ENCODE results near the gene CACNA1S. TPM values are rescaled to one million over a fixed set of nuclear protein-coding genes. Genes with fewer than 3 reads are reported as not detected.
A peak's percentile ranks its signal among the peaks of the same experiment; 100 is the strongest.

The CACNA1S gene
- total RNA-seq, 1 experiment from 2014 or later: not detected

DNA sequence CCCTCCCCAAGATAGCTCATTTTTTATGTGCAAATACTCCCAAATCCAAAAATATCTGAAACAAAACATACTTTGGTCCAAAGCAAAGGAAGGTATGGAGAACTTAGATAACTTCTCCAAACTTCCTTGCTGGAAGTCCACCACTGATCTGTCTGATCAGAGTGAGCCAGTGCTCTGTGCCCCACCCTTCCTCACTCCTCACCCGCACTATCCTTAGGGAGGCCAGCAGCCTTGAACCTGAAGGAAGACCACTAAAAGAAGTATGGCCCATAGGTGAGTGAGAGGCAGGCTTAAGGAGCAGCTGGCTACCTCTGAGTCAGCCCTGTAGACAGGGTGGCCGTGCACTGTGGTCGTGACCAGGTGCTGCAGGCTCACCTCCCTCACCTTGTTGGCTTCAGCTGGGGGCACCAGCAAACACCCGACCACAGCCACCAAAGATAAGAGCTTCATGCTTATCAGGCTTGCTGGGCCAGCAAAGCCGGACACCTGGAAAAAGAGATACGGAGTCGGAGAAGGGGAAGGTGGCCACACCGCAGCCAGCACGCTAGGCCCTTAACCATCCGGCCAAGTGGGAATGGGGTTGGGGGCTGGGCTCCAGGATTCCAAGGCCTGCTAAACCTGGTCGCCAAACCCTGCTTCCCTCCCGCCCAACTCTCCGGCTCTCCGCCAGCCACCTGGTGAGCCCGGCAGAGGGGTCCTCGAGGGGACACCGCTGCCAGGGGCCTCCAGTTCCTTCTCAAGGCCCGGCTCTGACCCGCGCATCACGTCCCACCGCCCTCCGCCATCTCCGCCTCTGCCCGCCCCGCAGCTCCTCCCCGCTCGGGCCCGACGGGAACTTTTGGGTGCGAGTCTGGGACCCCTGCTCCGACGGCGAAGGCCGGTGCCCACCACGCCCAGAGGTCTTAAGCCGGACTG, 41.5 kb upstream of the CACNA1S start:
- intact Hi-C loops (cut with micrococcal nuclease; ENCODE audit: unreplicated experiment): no loop called here
- no peaks in the 10 kb centered on the region for H3K27me3 ChIP-seq (replicated peaks; ENCODE audit: insufficient read depth, low read depth, low read length, poor library complexity)
- TF ChIP-seq, protein P1, sequence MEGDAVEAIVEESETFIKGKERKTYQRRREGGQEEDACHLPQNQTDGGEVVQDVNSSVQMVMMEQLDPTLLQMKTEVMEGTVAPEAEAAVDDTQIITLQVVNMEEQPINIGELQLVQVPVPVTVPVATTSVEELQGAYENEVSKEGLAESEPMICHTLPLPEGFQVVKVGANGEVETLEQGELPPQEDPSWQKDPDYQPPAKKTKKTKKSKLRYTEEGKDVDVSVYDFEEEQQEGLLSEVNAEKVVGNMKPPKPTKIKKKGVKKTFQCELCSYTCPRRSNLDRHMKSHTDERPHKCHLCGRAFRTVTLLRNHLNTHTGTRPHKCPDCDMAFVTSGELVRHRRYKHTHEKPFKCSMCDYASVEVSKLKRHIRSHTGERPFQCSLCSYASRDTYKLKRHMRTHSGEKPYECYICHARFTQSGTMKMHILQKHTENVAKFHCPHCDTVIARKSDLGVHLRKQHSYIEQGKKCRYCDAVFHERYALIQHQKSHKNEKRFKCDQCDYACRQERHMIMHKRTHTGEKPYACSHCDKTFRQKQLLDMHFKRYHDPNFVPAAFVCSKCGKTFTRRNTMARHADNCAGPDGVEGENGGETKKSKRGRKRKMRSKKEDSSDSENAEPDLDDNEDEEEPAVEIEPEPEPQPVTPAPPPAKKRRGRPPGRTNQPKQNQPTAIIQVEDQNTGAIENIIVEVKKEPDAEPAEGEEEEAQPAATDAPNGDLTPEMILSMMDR (conservative IDR thresholded peaks at IDR 0.05; ENCODE audit: low read depth, low read length): no peak
- TF ChIP-seq EZH2 (IDR thresholded peaks at IDR 0.05; ENCODE audit: borderline replicate concordance, low read depth, low read length, poor library complexity, severe bottlenecking): no peak
- peak overlapping the region; percentile 85 for H3K4me3 ChIP-seq (ENCODE audit: low read depth, low read length, poor library complexity, severe bottlenecking)
- ChIA-PET POLR2A (ENCODE audit: low non-redundant PET) (no interaction called here), CTCF (interaction anchor here (0.6 kb wide), 1 partner anchor 139 kb away, joined by 4 read pairs; no protein-coding TSS in a partner anchor)
- peak overlapping the region; percentile 68 for H3K27ac ChIP-seq (ENCODE audit: low read depth, low read length, poor library complexity, severe bottlenecking)
- H3K9me3 ChIP-seq (ENCODE audit: low read depth, low read length, poor library complexity, severe bottlenecking): no peaks in the 10 kb centered on the region
- H3K4me1 ChIP-seq (ENCODE audit: insufficient read depth, low read length, poor library complexity, severe bottlenecking): peaks cover 10% of the 10 kb centered on the region
- no peak for DNase-seq (ENCODE audit: low spot score)
- BruUV-seq (replicated peaks): TSS peak; percentile 27
- H3K36me3 ChIP-seq (ENCODE audit: insufficient read depth, low read length, poor library complexity, severe bottlenecking): peaks cover 35% of the 10 kb centered on the region

DNA sequence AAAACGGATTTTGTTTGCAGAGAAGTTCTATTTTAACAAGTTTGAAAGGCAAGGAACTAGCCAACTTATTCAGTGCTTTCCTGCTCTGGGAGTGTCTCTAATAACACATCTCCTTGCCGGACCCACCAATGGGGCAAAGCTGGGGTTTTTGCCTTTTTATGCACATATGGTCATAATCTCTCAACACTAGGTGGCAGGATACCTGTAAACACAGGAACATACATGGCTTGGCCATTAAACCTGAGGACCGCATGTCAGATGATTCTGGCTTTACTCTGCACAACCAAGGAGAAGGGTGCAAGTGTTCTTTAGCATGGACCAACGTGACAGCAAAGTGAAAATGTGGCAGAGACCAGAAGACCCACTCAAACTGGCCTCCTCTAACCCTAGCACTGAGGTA, 37.2 kb upstream of the CACNA1S start:
- no TSS peak for BruUV-seq (replicated peaks)
- POLR2A ChIA-PET (ENCODE audit: low non-redundant PET): no interaction called here
- intact Hi-C loops (cut with micrococcal nuclease; ENCODE audit: unreplicated experiment): loop anchor here (1.0 kb wide), 1 partner anchor 212 kb away; no protein-coding TSS in a partner anchor

DNA sequence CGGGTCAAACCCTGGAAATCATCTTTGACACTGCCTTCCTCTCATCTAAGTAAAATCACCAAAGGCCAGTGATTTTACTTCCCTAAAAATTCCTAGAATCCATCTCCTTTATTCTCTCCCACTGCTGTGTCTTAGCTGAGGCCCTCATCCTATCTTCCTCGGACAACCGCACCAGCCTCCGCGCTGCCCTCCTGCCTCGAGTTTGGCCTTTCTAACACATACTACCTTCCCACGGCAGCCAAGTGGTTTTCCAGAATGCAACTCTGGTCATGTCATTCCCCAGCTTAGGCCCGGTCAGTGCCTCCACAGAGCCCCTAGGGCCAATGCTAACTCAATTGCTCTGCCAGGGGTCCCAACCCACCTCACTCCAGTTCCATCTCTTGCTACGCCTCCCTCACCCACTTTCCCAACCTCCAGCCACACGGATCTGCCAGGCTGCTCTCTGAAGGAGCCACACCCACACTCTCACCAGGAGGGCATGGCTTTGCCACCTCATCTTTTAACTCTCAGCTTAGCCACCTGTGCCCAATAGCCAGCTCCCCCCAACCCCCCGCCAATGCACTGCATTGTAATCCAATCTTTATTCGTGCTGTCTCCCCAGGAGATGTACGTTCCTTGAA, 35.3 kb upstream of the CACNA1S start:
- CTCF ChIA-PET: no interaction called here
- intact Hi-C loops (cut with micrococcal nuclease; ENCODE audit: unreplicated experiment): no loop called here
- BruUV-seq (replicated peaks): no TSS peak
- Histone ChIP-seq H3K27ac (ENCODE audit: low read depth, low read length, poor library complexity, severe bottlenecking) (no peak overlapping the region), H3K4me3 (ENCODE audit: low read depth, low read length, poor library complexity, severe bottlenecking) (no peak overlapping the region), H3K4me1 (ENCODE audit: insufficient read depth, low read length, poor library complexity, severe bottlenecking) (no peaks in the 10 kb centered on the region), H3K9me3 (ENCODE audit: low read depth, low read length, poor library complexity, severe bottlenecking) (no peaks in the 10 kb centered on the region), H3K36me3 (ENCODE audit: insufficient read depth, low read length, poor library complexity, severe bottlenecking) (peaks cover 89% of the 10 kb centered on the region), H3K27me3 (replicated peaks; ENCODE audit: insufficient read depth, low read depth, low read length, poor library complexity) (no peaks in the 10 kb centered on the region)
- POLR2A ChIA-PET (ENCODE audit: low non-redundant PET): no interaction called here
- TF ChIP-seq, protein P1 (conservative IDR thresholded peaks at IDR 0.05; ENCODE audit: low read depth, low read length): no peak
- TF ChIP-seq EZH2 (IDR thresholded peaks at IDR 0.05; ENCODE audit: borderline replicate concordance, low read depth, low read length, poor library complexity, severe bottlenecking): no peak
- DNase-seq (ENCODE audit: low spot score): no peak

More for the DNA sequence above, 37.2 kb upstream of the CACNA1S start:
- Histone ChIP-seq H3K4me1 (ENCODE audit: insufficient read depth, low read length, poor library complexity, severe bottlenecking) (peaks cover 10% of the 10 kb centered on the region), H3K27ac (ENCODE audit: low read depth, low read length, poor library complexity, severe bottlenecking) (no peak overlapping the region), H3K4me3 (ENCODE audit: low read depth, low read length, poor library complexity, severe bottlenecking) (no peak overlapping the region), H3K27me3 (replicated peaks; ENCODE audit: insufficient read depth, low read depth, low read length, poor library complexity) (no peaks in the 10 kb centered on the region), H3K36me3 (ENCODE audit: insufficient read depth, low read length, poor library complexity, severe bottlenecking) (peaks cover 70% of the 10 kb centered on the region), H3K9me3 (ENCODE audit: low read depth, low read length, poor library complexity, severe bottlenecking) (no peaks in the 10 kb centered on the region)
- TF ChIP-seq, protein P1 (conservative IDR thresholded peaks at IDR 0.05; ENCODE audit: low read depth, low read length): peak; percentile 50; the same call in 1 of the 2 replicates
- TF ChIP-seq EZH2 (IDR thresholded peaks at IDR 0.05; ENCODE audit: borderline replicate concordance, low read depth, low read length, poor library complexity, severe bottlenecking): no peak
- peak; percentile 56 for DNase-seq (ENCODE audit: low spot score)
- CTCF ChIA-PET: interaction anchor here (0.6 to 1.0 kb wide), 3 partner anchors 73 to 286 kb away, joined by 3 to 4 read pairs (median 4); no protein-coding TSS in a partner anchor

Data from A673 (cell line).